ENCODE data around the gene MAP4K1. TPM values are rescaled to one million over a fixed set of nuclear protein-coding genes. Genes with fewer than 3 reads are reported as not detected.
"Not testable (repeated sequence)": the region's sequence is repeated elsewhere in the genome, so short reads cannot be mapped to it uniquely, and the experiment has no call there.

MAP4K1 gene
- total RNA-seq, 4 donors from 2014 or later = 0.68 to 2.8 (median 1.8) TPM

DNA sequence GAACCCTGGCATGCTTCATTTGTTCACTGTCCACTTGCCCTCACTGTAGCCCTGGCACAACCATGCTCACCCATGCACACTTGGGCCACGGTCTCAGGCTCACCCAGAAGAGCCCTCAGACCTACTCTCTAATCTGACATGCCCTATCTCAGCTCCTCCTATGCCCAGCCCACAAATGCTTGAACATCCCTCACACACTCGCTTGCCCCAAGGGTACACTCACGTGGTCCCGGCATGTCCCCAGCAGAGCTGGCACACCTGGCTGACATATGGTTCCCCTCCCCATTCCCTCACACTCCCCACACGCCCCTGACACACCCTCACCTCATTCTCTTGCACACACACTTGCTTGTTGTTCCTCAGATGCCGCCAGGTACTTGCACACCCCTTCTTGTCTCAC, 55.7 kb downstream of the MAP4K1 start:
- H3K4me1 ChIP-seq = peaks cover 27% of the 10 kb centered on the region
- no peak for TF ChIP-seq POLR2A (IDR thresholded peaks at IDR 0.05)

DNA sequence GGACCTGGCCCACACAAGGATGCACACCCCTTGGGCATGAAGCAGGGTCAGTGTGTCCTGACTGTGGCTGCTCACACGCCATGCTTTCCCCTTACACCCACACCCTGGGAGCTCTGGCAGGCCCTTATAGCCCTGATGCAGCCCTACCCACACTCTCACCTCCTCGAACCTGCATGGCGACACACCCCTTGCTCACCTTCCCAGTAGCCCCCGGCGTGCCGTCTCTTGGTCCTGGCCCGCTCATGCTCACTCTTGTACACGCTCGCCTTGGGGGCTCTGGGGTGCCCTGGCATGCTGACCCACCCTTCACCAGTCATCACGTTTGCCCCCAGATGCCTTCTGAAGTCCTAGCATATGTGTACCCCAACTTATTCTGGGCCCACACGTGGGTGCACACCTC, 56.1 kb downstream of the MAP4K1 start:
- H3K27ac ChIP-seq = no peak overlapping the region

More for the DNA sequence above, 55.7 kb downstream of the MAP4K1 start:
- Histone ChIP-seq H3K9me3 (no peaks in the 10 kb centered on the region), H3K4me3 (no peak overlapping the region), H3K27ac (no peak overlapping the region), H3K36me3 (no peaks in the 10 kb centered on the region), H3K27me3 (peaks cover 29% of the 10 kb centered on the region)
- 43% methylated on average over 6 of the region's 6 CpGs for WGBS
- DNase-seq (ENCODE audit: low spot score in 2 of 2) = no peak

GRCh38 chr19:38561053-38561606, 56.6 kb downstream of the MAP4K1 start:
- H3K27me3 ChIP-seq = peaks cover 29% of the 10 kb centered on the region
- 81% methylated on average over 41 of the region's 42 CpGs for WGBS
- H3K4me1 ChIP-seq = peaks cover 27% of the 10 kb centered on the region
- no peak overlapping the region for H3K27ac ChIP-seq
- TF ChIP-seq POLR2A (IDR thresholded peaks at IDR 0.05) (no peak), POLR2AphosphoS5 (IDR thresholded peaks at IDR 0.05) (no peak), EP300 (IDR thresholded peaks at IDR 0.05) (no peak)
- TF ChIP-seq, protein P1, sequence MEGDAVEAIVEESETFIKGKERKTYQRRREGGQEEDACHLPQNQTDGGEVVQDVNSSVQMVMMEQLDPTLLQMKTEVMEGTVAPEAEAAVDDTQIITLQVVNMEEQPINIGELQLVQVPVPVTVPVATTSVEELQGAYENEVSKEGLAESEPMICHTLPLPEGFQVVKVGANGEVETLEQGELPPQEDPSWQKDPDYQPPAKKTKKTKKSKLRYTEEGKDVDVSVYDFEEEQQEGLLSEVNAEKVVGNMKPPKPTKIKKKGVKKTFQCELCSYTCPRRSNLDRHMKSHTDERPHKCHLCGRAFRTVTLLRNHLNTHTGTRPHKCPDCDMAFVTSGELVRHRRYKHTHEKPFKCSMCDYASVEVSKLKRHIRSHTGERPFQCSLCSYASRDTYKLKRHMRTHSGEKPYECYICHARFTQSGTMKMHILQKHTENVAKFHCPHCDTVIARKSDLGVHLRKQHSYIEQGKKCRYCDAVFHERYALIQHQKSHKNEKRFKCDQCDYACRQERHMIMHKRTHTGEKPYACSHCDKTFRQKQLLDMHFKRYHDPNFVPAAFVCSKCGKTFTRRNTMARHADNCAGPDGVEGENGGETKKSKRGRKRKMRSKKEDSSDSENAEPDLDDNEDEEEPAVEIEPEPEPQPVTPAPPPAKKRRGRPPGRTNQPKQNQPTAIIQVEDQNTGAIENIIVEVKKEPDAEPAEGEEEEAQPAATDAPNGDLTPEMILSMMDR (IDR thresholded peaks at IDR 0.05) = no peak
- H3K9me3 ChIP-seq = no peaks in the 10 kb centered on the region
- no peak for DNase-seq (ENCODE audit: low spot score in 2 of 2)
- H3K36me3 ChIP-seq = no peaks in the 10 kb centered on the region
- no peak overlapping the region for H3K4me3 ChIP-seq

More for the DNA sequence above, 56.1 kb downstream of the MAP4K1 start:
- TF ChIP-seq POLR2AphosphoS5 (IDR thresholded peaks at IDR 0.05) (no peak), POLR2A (IDR thresholded peaks at IDR 0.05) (no peak)
- TF ChIP-seq, protein P1 (IDR thresholded peaks at IDR 0.05) = no peak
- Histone ChIP-seq H3K27me3 (peaks cover 29% of the 10 kb centered on the region), H3K9me3 (no peaks in the 10 kb centered on the region), H3K4me3 (no peak overlapping the region), H3K4me1 (peaks cover 27% of the 10 kb centered on the region), H3K36me3 (no peaks in the 10 kb centered on the region)
- WGBS = 60% methylated on average over 11 of the region's 11 CpGs
- no peak for DNase-seq (ENCODE audit: low spot score in 2 of 2)

GRCh38 chr19:38559428-38560401, 58.0 kb downstream of the MAP4K1 start:
- peak overlapping the region; percentile 63 for H3K27ac ChIP-seq
- peaks cover 22% of the 10 kb centered on the region for H3K27me3 ChIP-seq
- no peak overlapping the region for H3K4me3 ChIP-seq
- H3K36me3 ChIP-seq = no peaks in the 10 kb centered on the region
- peaks cover 21% of the 10 kb centered on the region for H3K4me1 ChIP-seq
- no peak for TF ChIP-seq POLR2AphosphoS5 (IDR thresholded peaks at IDR 0.05)
- DNase-seq (ENCODE audit: low spot score in 2 of 2) = no peak
- 38% methylated on average over 13 of the region's 13 CpGs for WGBS
- H3K9me3 ChIP-seq = no peaks in the 10 kb centered on the region

DNA sequence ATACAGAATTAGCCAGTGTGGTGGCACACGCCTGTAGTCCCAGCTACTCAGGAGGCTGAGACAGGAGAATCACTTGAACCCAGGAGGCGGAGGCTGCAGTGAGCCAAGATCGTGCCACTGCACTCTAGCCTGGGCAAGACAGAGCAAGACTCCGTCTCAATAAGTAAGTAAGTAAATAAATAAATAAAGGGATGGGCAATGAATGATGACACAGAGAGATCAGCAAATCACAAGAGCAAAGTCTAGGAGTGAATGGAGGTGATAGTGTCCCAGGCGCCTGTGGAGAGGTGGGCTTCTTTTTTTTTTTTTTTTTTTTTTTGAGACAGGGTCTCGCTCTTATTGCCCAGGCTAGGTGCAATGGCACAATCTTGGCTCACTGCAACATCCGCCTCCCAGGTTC, 58.8 kb downstream of the MAP4K1 start:
- not testable (repeated sequence) for H3K36me3 ChIP-seq; DNase-seq (ENCODE audit: low spot score in 2 of 2); H3K9me3 ChIP-seq; H3K4me3 ChIP-seq
- H3K27ac ChIP-seq = peak overlapping the region; percentile 63
- peaks cover 20% of the 10 kb centered on the region for H3K4me1 ChIP-seq
- WGBS = 54% methylated on average over 7 of the region's 7 CpGs
- peaks cover 17% of the 10 kb centered on the region for H3K27me3 ChIP-seq

DNA sequence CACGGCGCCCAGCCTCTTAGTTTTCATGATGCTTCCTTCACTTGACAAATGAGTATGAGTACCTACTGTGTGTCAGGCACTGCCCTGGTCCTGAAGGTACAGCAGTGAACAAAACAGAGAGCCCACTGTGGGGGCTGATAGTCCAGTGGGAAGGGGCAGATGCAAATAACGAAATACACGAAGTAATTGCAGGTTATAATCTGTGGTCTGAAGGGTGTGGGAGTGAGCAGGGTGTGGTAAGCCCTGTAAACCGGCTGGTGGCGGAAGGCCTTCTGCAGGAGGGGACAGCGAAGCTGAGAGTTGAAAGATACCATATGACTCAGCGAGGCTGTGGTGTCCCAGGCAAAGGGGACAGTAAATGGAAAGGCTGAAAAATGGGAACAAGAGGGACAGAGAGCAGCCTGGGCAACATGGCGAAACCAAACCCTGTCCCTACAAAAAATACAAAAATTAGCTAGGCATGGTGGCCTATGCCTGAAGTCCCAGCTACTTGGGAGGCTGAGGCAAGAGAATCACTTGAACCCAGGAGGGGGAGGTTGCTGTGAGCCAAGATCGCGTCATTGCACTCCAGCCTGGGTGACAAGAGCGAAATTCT, 60.5 kb downstream of the MAP4K1 start:
- H3K9me3 ChIP-seq = no peaks in the 10 kb centered on the region
- peaks cover 15% of the 10 kb centered on the region for H3K4me1 ChIP-seq
- WGBS = 74% methylated on average over 12 of the region's 12 CpGs
- H3K27me3 ChIP-seq = peaks cover 6% of the 10 kb centered on the region
- H3K36me3 ChIP-seq = no peaks in the 10 kb centered on the region
- no peak overlapping the region for H3K4me3 ChIP-seq
- no peak for DNase-seq (ENCODE audit: low spot score in 2 of 2)
- no peak for TF ChIP-seq POLR2A (IDR thresholded peaks at IDR 0.05)
- TF ChIP-seq, protein P1 (IDR thresholded peaks at IDR 0.05) = no peak
- no peak for TF ChIP-seq POLR2AphosphoS5 (IDR thresholded peaks at IDR 0.05)
- no peak for TF ChIP-seq EP300 (IDR thresholded peaks at IDR 0.05)
- H3K27ac ChIP-seq = no peak overlapping the region

All from suprapubic skin (tissue), 4 donors.